ENCODE data around the gene TDRD5.

TDRD5 gene

GRCh38 chr1:179630719-179631118 lies 39.1 kb downstream of the TDRD5 start:
- Histone ChIP-seq H3K4me2 (ENCODE audit: low read length) (no peak overlapping the region), H3K9me3 (ENCODE audit: control insufficient read depth, insufficient read depth, low read length) (no peaks in the 10 kb centered on the region), H3K4me1 (ENCODE audit: control insufficient read depth, low read length) (no peaks in the 10 kb centered on the region), H3K27me3 (ENCODE audit: control insufficient read depth, low read length) (no peaks in the 10 kb centered on the region), H3K4me3 (ENCODE audit: low read length) (no peak overlapping the region), H3K27ac (ENCODE audit: low read depth, low read length) (no peak overlapping the region), H3K79me2 (ENCODE audit: control insufficient read depth, low read length) (no peaks in the 10 kb centered on the region), H3K9me2 (replicated peaks; ENCODE audit: control insufficient read depth, low read length) (no peaks in the 10 kb centered on the region), H3K36me3 (ENCODE audit: control insufficient read depth, low read length) (no peaks in the 10 kb centered on the region), H4K20me1 (ENCODE audit: control insufficient read depth, insufficient read depth, low read depth, low read length) (no peaks in the 10 kb centered on the region), H3F3A (ENCODE audit: control insufficient read depth, insufficient read depth) (no peaks in the 10 kb centered on the region)
- TF ChIP-seq EZH2phosphoT487 (IDR thresholded peaks at IDR 0.05; ENCODE audit: borderline replicate concordance, low read length) = no peak
- no peak for TF ChIP-seq CTCF (IDR thresholded peaks at IDR 0.05; ENCODE audit: low read depth, low read length, poor library complexity, severe bottlenecking)

GRCh38 chr1:179632868-179633267 lies 41.2 kb downstream of the TDRD5 start:
- Histone ChIP-seq H3K9me3 (ENCODE audit: control insufficient read depth, insufficient read depth, low read length) (no peaks in the 10 kb centered on the region), H3K4me3 (ENCODE audit: low read length) (no peak overlapping the region), H3F3A (ENCODE audit: control insufficient read depth, insufficient read depth) (no peaks in the 10 kb centered on the region), H3K4me1 (ENCODE audit: control insufficient read depth, low read length) (no peaks in the 10 kb centered on the region), H3K27me3 (ENCODE audit: control insufficient read depth, low read length) (no peaks in the 10 kb centered on the region), H3K9me2 (replicated peaks; ENCODE audit: control insufficient read depth, low read length) (no peaks in the 10 kb centered on the region), H3K4me2 (ENCODE audit: low read length) (no peak overlapping the region), H3K79me2 (ENCODE audit: control insufficient read depth, low read length) (no peaks in the 10 kb centered on the region), H3K36me3 (ENCODE audit: control insufficient read depth, low read length) (no peaks in the 10 kb centered on the region), H3K27ac (ENCODE audit: low read depth, low read length) (no peak overlapping the region), H4K20me1 (ENCODE audit: control insufficient read depth, insufficient read depth, low read depth, low read length) (no peaks in the 10 kb centered on the region)
- TF ChIP-seq CTCF (IDR thresholded peaks at IDR 0.05; ENCODE audit: low read depth, low read length, poor library complexity, severe bottlenecking) = no peak
- no peak for TF ChIP-seq EZH2phosphoT487 (IDR thresholded peaks at IDR 0.05; ENCODE audit: borderline replicate concordance, low read length)

GRCh38 chr1:179637211-179637860 lies 45.7 kb downstream of the TDRD5 start:
- H3K4me1 ChIP-seq (ENCODE audit: control insufficient read depth, low read length) = no peaks in the 10 kb centered on the region
- no peaks in the 10 kb centered on the region for H3K9me3 ChIP-seq (ENCODE audit: control insufficient read depth, insufficient read depth, low read length)
- no peaks in the 10 kb centered on the region for H3K79me2 ChIP-seq (ENCODE audit: control insufficient read depth, low read length)
- H3F3A ChIP-seq (ENCODE audit: control insufficient read depth, insufficient read depth) = no peaks in the 10 kb centered on the region
- H3K27ac ChIP-seq (ENCODE audit: low read depth, low read length) = no peak overlapping the region
- no peaks in the 10 kb centered on the region for H3K27me3 ChIP-seq (ENCODE audit: control insufficient read depth, low read length)
- no peaks in the 10 kb centered on the region for H4K20me1 ChIP-seq (ENCODE audit: control insufficient read depth, insufficient read depth, low read depth, low read length)
- H3K36me3 ChIP-seq (ENCODE audit: control insufficient read depth, low read length) = no peaks in the 10 kb centered on the region
- TF ChIP-seq EZH2phosphoT487 (IDR thresholded peaks at IDR 0.05; ENCODE audit: borderline replicate concordance, low read length) (no peak), CTCF (IDR thresholded peaks at IDR 0.05; ENCODE audit: low read depth, low read length, poor library complexity, severe bottlenecking) (no peak)
- H3K4me2 ChIP-seq (ENCODE audit: low read length) = no peak overlapping the region
- no peak overlapping the region for H3K4me3 ChIP-seq (ENCODE audit: low read length)
- no peaks in the 10 kb centered on the region for H3K9me2 ChIP-seq (replicated peaks; ENCODE audit: control insufficient read depth, low read length)
